Duodenal mucosa (tissue), 2 donors: ENCODE data around the gene SMC6.

Source experiments
- H3K27ac ChIP-seq: one replicate; pipeline ENCODE4 v1.7.0; 2013; ENCODE audit warnings: low read depth, low read length
- H3K27me3 ChIP-seq, 2 donors: one replicate each; pipeline ENCODE4 v1.7.0; 2013; ENCODE audit warnings: low read length in 2 of 2, control low read depth in 1 of 2; ENCODE audit not compliant: insufficient read depth in 2 of 2, control insufficient read depth in 1 of 2
- H3K36me3 ChIP-seq, 2 donors: one replicate each; pipeline ENCODE4 v1.7.0; 2013; ENCODE audit warnings: low read length in 2 of 2, control low read depth in 1 of 2; ENCODE audit not compliant: insufficient read depth in 2 of 2, control insufficient read depth in 1 of 2
- H3K4me1 ChIP-seq, 2 donors: one replicate each; pipeline ENCODE4 v1.7.0; 2013; ENCODE audit warnings: low read length in 2 of 2, control low read depth in 1 of 2; ENCODE audit not compliant: insufficient read depth in 2 of 2, control insufficient read depth in 1 of 2
- H3K4me3 ChIP-seq, 2 donors: one replicate each; pipeline ENCODE4 v1.7.0; 2013; ENCODE audit warnings: low read length in 2 of 2, low read depth in 1 of 2
- H3K9ac ChIP-seq, 2 donors: one replicate each; pipeline ENCODE4 v1.7.0; 2013; ENCODE audit warnings: low read length in 2 of 2, low read depth in 1 of 2
- H3K9me3 ChIP-seq, 2 donors: one replicate each; pipeline ENCODE4 v1.7.0; 2013; ENCODE audit warnings: low read length in 2 of 2, control low read depth in 1 of 2; ENCODE audit not compliant: control insufficient read depth in 1 of 2

SMC6 gene

DNA sequence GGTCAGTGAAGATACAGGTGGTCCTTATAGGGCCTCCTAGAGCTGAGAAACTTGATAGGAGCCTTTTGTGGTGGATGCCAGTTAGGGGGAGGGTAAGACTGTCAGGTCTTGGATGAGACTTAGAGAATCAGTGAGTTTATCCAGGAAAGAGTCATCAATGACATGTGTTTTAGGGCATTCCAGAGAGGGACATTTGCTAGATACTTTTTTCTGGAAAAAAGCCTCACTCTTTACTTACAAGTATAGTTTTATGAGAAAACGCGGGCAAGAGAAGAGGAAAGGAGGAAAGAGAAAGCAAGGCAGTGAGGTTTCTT lies 38.2 kb upstream of the SMC6 start:
- Histone ChIP-seq H3K4me3 (no peak overlapping the region), H3K27me3 (peaks cover 0 to 4% of the 10 kb centered on the region in 2 donors), H3K27ac (no peak overlapping the region), H3K4me1 (no peaks in the 10 kb centered on the region), H3K9ac (no peak overlapping the region), H3K9me3 (no peaks in the 10 kb centered on the region), H3K36me3 (no peaks in the 10 kb centered on the region)

DNA sequence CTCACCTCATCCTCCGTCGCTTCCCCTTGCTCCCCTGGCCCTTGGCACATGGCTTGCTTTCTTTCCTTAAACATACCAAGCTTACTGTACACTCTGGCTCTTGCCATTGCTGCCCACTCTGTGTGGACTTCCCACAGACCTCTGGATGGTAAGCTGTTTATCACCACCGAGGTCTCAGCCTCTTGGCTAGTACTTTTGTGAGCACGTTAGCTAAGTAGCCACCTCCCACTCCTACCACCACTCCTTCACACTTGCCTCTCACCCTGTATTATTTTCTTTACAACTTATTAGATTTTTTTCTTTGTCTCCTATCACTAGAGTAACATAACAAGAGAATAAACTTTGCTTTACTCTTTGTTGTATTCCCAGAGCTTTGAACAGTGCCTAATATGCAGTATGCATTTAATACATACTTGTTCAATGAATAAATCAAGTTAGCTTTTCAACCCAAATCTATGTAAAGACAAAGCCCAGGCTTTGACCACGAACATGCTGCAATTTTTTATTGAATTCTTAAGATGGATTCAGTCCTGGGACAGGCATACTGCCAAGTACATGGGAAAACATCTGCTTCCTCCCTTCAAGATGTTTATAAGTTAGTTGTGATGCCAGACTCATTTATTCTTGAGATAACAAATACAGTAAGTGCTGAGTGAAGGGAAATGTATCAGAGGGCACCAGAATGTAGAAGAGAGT lies 37.7 kb upstream of the SMC6 start:
- no peak overlapping the region for H3K27ac ChIP-seq
- no peak overlapping the region for H3K9ac ChIP-seq
- peaks cover 0 to 4% of the 10 kb centered on the region in 2 donors for H3K27me3 ChIP-seq
- H3K36me3 ChIP-seq, result no peaks in the 10 kb centered on the region
- H3K4me1 ChIP-seq, result no peaks in the 10 kb centered on the region
- H3K9me3 ChIP-seq, result no peaks in the 10 kb centered on the region
- H3K4me3 ChIP-seq, result no peak overlapping the region

DNA sequence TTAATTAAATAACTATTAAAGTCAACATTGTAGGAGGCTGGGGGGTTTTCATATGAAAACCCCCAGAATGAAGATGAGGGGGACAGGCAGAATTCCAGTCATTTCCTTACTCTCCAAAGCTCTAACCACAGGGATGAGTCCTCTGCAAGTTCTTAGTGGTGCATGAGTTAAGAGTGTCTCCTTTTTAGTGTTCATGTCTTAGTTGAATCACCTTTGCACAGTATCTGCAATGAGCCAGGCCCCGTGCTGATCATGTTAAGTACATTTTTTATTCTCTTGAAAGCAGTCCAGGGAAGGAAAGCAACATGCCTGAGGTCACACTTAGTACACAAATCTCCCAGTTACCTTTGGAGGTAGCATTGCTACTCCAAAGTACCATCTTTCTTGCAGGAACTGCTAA lies 36.9 kb upstream of the SMC6 start:
- H3K4me3 ChIP-seq, result no peak overlapping the region
- H3K4me1 ChIP-seq, result no peaks in the 10 kb centered on the region

DNA sequence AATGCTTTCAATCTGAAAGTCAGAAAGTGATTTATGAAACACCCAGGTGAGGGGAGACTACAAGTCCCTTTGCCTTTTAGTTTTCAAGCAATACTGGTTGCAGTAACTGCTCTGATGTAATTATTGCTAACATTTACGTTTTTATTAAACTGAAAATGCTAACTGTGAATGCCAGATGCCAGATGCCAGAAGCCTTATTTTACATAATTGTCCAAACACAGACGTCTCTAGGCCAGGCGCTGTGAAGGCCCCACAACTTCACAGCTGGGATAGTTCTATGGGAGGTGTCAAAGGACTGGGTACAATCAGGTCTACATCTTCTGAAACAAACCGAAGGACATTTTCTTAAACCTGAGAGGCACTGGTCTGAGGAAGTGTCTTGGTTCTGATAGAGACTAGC lies 35.2 kb upstream of the SMC6 start:
- Histone ChIP-seq H3K9me3 (no peaks in the 10 kb centered on the region), H3K9ac (no peak overlapping the region), H3K27me3 (no peaks in the 10 kb centered on the region), H3K4me3 (no peak overlapping the region), H3K36me3 (no peaks in the 10 kb centered on the region), H3K4me1 (no peaks in the 10 kb centered on the region), H3K27ac (no peak overlapping the region)

More for the DNA sequence above, 36.9 kb upstream of the SMC6 start:
- Histone ChIP-seq H3K9me3 (no peaks in the 10 kb centered on the region), H3K27me3 (peaks cover 0 to 4% of the 10 kb centered on the region in 2 donors), H3K27ac (no peak overlapping the region), H3K9ac (no peak overlapping the region), H3K36me3 (no peaks in the 10 kb centered on the region)

DNA sequence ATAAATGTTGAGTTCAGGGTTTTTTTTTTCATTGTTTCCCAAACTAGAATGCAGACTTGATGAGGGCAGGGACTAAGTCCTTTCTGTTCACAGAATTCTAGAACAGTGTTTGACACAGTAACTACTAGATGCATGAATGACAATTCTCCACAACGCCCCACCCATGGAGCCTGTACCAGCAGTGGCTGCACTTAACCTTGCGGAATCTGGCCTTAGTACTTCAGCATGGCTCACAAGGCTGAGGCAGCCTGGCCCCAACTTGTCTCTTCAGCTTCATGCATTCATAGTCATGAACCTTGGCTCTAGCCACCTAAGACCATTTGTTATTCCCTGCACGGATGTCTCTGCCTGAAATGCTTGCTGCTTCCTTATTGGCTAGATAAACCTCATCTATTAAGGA lies 33.1 kb upstream of the SMC6 start:
- no peak overlapping the region for H3K9ac ChIP-seq
- no peak overlapping the region for H3K27ac ChIP-seq
- H3K4me3 ChIP-seq, result no peak overlapping the region
- H3K9me3 ChIP-seq, result no peaks in the 10 kb centered on the region
- peaks cover 0 to 3% of the 10 kb centered on the region in 2 donors for H3K36me3 ChIP-seq
- H3K4me1 ChIP-seq, result no peaks in the 10 kb centered on the region
- H3K27me3 ChIP-seq, result no peaks in the 10 kb centered on the region

DNA sequence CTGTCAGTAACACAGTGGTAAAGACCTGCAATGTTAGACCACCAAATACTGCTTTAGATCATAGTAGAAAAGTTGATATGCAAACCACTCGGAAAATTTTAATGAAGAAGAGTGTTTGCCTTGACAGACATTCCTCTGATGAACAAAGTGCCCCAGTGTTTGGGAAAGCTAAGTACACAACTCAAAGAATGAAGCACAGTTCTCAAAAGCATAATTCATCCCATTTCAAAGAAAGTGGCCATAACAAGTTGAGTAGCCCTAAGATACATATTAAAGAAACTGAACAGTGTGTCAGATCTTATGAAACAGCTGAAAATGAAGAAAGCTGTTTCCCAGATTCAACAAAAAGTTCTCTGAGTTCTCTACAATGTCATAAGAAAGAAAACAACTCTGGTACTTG lies 27.9 kb upstream of the SMC6 start:
- Histone ChIP-seq H3K4me1 (no peaks in the 10 kb centered on the region), H3K36me3 (peaks cover 5 to 11% of the 10 kb centered on the region in 2 donors), H3K9ac (no peak overlapping the region), H3K9me3 (no peaks in the 10 kb centered on the region), H3K4me3 (no peak overlapping the region), H3K27me3 (no peaks in the 10 kb centered on the region), H3K27ac (no peak overlapping the region)

DNA sequence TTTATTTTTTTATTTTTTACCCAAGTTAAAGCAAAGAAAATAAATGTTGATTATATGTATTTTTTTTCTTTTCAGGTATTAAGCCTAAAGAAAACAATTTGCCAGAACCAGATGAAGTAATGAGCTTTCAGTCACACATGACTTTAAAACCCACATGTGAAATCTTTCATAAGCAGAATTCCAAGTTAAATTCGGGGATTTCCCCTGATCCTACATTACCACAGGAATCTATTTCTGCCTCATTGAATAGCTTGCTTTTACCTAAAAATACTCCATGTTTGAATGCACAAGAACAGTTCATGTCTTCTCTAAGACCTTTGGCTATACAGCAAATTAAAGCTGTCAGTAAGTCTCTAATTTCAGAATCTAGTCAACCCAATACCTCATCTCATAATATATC lies 26.9 kb upstream of the SMC6 start:
- Histone ChIP-seq H3K27ac (no peak overlapping the region), H3K9ac (no peak overlapping the region), H3K4me1 (no peaks in the 10 kb centered on the region), H3K27me3 (no peaks in the 10 kb centered on the region), H3K4me3 (no peak overlapping the region), H3K9me3 (no peaks in the 10 kb centered on the region), H3K36me3 (peaks cover 5 to 11% of the 10 kb centered on the region in 2 donors)

DNA sequence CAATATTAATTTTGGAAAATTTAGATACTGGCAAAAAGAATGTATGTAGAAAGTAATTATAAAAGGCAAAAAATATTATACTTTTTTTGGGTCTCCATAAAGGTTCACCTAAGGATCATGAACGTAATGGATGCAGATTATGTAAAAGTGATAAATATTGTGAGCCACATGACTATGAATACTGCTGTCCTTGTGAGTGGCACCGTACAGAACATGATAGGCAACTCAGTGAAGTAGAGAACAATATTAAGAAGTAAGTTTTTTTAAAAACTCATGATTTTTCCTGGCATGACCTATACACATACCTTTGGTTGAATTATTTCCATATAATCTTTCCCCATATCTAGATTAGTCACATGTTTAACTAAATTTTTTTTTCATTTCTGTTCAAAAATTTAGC lies 18.9 kb upstream of the SMC6 start:
- Histone ChIP-seq H3K4me3 (no peak overlapping the region), H3K27me3 (no peaks in the 10 kb centered on the region), H3K4me1 (no peaks in the 10 kb centered on the region), H3K9ac (no peak overlapping the region), H3K9me3 (no peaks in the 10 kb centered on the region), H3K27ac (no peak overlapping the region), H3K36me3 (peaks cover 3 to 7% of the 10 kb centered on the region in 2 donors)

DNA sequence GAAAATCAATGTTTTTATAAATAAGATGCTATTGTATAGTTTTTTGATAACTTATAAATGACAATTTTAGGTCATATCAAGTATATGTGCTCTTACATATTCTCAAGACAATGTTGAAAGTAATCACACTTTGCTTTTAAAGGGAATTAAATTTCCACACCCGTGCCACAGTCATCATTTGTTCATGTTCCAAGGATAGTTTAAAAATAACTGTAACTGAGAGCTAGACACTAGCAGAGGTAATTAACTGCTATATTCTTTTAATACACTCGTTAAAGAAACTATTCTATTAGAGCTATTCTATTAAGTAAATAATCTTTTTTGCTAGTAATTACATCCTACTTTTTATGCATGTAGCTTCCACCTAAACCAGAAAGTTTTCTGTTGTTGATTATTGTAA lies 18.3 kb upstream of the SMC6 start:
- Histone ChIP-seq H3K4me1 (no peaks in the 10 kb centered on the region), H3K9ac (no peak overlapping the region), H3K27me3 (no peaks in the 10 kb centered on the region), H3K27ac (no peak overlapping the region), H3K9me3 (no peaks in the 10 kb centered on the region), H3K36me3 (peaks cover 3 to 8% of the 10 kb centered on the region in 2 donors), H3K4me3 (no peak overlapping the region)

DNA sequence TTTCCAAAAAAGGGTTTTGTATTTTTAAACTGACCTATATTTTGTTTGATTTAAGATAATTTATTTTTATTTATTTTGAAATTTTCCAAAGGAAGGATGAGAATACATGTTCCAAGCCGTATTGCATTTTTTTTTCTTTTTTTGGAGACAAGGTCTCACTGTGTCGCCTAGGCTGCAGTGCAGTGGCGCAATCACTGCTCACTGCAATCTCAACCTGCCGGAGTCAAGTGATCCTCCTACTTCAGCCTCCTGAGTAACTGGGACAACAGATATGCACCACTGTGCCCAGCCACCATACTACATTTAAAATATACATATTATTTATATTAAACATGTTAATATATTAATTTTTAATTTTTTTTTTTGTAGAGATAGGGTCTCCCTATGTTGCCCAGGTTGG lies 15.3 kb upstream of the SMC6 start:
- no peaks in the 10 kb centered on the region for H3K9me3 ChIP-seq
- H3K4me3 ChIP-seq, result no peak overlapping the region
- no peak overlapping the region for H3K27ac ChIP-seq
- no peaks in the 10 kb centered on the region for H3K4me1 ChIP-seq
- no peak overlapping the region for H3K9ac ChIP-seq
- H3K27me3 ChIP-seq, result no peaks in the 10 kb centered on the region
- peaks cover 3 to 10% of the 10 kb centered on the region in 2 donors for H3K36me3 ChIP-seq

DNA sequence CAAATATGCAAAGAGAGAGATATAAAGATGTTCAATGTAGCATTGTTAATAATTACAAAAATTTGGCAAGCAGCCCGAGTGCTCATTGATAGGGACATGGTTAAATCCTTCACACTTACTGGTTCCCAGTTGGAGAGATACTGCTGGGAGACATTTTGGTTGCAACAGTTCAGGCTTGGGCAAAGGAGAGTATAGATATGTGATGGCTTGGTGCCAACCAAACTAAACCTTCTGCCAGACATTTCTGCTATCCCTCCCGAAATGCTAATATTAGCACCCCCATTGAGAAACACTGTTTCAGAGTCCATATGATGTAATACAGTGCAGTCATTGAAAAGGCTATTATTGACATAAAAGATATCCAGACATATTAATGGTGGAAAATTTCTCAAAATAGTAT lies 11.8 kb upstream of the SMC6 start:
- Histone ChIP-seq H3K36me3 (peaks cover 0 to 5% of the 10 kb centered on the region in 2 donors), H3K9me3 (no peaks in the 10 kb centered on the region), H3K27me3 (no peaks in the 10 kb centered on the region), H3K27ac (no peak overlapping the region), H3K9ac (no peak overlapping the region), H3K4me1 (no peaks in the 10 kb centered on the region), H3K4me3 (no peak overlapping the region)
